SIG-M5 treated with dmso at 0.1 percent for 504 hours (cell line): Measurements from ENCODE around the gene ACACA.

Experiments
- DNase-seq: peaks from one replicate; lab custom pipeline; 2025; ENCODE audit not compliant: unreplicated experiment; lab: John Stamatoyannopoulos, UW

Gene ACACA

DNA sequence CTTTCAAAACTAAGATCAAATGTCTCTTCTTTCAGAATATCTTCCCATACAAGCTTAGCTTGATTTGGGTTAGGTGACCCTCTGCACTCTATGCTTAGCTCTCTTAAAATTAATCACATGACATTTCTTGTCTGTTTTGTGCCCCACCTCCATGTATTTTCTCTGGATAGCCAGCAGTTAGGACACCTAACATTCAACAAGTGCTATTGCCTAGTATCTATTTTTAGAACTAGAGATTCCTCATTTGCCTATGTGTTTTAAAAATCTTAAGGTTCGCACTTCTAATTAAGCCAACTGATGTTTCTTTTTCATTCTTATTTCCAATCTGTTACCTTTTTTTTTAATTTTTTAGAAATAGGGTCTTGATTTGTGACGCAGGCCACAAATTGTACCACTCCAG lies 160.6 kb downstream of the ACACA start:
- no peak for DNase-seq

DNA sequence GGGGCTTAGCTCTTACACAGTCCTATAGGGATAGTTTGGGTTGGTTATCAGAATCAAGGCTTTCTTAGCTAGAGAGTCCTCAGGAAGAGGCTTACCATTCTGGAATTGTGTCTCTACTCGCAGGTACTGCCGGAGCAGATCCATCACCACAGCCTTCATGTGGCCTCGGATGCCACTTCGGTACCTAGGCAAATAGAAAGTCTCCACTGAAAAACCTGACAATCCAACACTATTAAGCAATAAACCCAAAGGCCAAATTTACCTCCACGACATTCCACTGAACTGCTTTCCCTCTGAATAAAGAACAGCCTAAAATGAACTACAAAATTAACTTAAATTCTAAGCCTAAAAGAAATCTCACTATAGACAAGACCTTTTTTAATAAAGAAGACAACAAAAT lies 166.3 kb downstream of the ACACA start:
- no peak for DNase-seq

DNA sequence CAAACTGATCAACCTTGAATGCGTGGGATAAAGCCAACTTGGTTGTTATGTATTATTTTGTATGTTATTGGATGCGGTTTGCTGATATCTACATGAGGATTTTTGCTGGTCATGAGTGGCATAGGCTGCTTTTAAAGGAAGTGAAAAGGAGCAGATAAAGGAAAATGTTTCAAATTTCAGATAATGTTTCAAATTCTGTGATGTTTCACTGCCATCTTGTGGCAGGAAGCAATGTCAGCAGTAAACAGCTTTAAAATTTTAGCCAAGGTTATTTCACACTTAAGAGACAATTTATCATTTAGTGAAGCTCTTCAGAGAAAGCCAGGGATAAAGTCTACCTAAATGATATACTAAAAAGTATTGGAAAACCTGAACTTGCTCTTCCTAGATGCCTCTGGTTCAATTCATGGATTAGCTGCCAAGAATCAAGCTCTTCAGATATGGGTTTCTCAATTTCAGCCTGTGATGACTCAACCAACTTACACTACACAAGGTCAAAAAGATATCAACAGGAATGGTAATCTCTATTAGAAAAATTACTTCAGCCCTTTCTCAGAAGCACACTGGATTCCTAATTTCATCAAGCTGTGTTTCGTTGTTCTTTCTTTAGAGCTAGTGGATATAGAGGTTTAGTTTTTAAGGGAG lies 166.8 kb downstream of the ACACA start:
- DNase-seq = peak; percentile 50

DNA sequence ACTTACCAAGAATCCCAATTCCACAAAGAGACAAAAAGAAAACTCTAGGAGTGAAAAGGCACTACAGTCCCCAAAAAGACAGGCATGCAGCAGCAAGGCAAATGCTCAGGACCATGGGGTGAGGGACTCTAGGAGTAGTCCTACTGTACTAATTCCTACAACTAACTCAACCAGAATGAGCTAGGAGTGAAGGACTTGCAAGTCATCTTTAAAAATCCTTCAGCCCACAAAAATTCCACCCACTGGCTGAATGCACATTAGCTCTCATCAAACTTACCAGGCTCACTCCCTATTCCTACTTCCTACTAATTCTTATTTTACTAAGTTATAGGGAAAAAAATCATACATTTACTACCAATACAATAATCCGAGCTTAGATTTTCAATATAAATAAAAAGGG lies 172.5 kb downstream of the ACACA start:
- DNase-seq = no peak

GRCh38 chr17:37233036-37233435 lies 173.6 kb downstream of the ACACA start:
- no peak for DNase-seq

DNA sequence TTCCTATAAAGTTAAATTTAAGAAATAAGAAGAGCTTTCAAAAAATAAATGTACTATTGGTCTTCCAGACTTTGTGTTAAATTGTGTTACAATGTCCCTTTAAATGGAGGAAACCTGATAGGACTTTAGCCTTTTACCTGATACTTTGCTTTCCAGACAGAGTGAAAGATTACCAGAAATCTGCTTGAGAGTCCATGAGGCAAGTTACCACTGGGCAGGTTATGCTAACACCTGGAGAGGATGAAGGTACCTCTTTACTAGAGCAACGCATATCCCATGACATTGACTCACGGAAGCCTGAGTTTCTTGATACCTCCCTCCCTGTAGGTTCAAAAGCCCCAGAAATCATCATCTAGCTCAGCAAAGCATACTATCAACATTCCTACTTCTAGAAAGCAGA lies 174.7 kb downstream of the ACACA start:
- no peak for DNase-seq

- DNase-seq = no peak
Observed at GRCh38 chr17:37230633-37231032, 176.0 kb downstream of the ACACA start.

GRCh38 chr17:37225465-37225864 lies 181.2 kb downstream of the ACACA start:
- DNase-seq = no peak

DNA sequence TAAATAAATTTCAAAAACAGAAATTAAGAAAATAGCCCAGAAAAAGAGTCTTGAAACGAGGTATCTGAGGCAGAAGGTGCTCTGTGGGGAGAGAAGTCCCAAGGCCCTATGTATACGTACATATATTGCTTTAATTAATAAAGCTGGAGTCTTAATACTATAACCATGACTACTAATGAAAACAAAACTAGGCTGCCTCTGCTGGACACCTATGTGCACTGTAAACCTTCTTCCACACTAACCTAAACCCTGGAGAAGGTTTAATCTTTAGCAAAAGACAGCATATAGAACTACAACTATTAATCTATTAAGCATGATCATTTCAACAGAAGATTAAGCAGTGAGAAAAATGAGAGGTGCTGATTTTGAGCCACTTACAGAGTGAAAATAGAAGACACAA lies 184.8 kb downstream of the ACACA start:
- no peak for DNase-seq

DNA sequence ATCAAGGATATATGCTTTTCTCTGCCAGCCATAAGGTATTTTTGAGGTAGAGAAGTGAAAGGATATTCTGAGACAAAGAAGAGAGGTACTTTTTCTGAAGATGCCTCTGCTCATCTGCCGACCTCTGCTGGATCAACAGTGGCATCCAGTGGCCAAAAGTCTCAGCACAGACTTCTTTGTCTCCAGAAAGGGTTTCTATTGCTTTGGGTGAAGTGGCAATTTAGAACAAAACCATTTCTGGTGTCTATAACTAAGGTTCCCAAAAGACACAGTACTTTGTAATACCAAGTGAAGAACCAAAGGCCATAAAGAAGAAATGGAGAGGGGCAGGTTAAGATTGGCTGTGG lies 186.1 kb downstream of the ACACA start:
- DNase-seq = no peak

GRCh38 chr17:37219876-37220606 lies 186.6 kb downstream of the ACACA start:
- DNase-seq = no peak

- no peak for DNase-seq
Observed at GRCh38 chr17:37218849-37219248, 187.8 kb downstream of the ACACA start.

DNA sequence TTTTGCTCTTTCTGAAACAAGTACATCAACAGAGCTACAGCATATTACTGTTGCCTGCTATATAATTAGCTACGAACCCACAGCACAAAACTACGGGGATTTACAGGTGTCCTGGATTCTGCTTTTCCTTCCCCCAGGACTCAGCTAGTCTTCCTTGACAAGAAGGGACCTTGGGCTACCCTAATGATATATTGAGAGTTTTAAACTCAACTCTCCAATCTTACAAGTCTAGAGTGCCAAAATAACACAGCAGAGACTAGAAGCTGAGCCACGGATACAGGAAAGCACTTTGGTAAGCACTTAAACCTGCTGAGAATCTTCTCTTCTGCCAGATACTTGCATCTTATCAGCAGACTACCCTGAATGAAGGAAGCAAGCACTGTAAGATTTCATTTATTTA lies 192.2 kb downstream of the ACACA start:
- no peak for DNase-seq

GRCh38 chr17:37213927-37214326 lies 192.7 kb downstream of the ACACA start:
- no peak for DNase-seq

DNA sequence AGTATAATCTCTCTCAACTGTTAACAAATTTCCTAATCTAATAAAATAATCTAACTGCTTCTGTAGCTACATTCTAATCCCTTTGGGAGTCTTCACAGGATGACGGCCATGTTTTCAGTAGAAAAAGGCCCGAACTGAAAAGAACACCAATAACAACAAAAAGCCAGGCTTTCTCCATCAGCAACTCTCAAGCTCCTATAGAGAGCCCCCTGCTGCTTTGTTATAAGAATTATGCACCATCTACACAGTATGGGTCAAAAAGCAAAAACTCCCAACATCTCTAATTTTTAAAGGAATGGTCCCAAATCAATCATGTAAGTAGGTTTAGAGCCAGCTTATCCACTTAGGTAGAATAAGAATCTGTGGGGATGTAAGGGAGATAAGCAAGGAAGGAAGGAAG lies 194.5 kb downstream of the ACACA start:
- no peak for DNase-seq

DNA sequence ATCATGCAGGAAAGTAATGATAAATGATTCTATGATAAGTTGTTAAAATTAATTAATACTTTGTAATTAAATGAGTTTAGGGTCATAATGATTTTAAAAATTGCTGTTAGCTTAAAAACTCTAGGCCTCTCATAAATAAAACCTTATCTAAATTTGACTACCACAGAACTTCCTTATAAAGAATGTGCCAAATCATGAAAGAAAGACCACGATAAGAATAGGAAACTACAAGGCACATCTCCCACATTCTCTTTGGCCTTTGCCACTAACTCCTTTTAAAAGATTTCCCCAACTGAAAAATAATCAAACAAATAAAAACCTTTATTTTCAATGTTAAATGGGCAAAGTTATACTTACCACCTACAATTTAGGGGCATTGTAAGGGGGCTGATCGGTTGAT lies 195.5 kb downstream of the ACACA start:
- DNase-seq = no peak

DNA sequence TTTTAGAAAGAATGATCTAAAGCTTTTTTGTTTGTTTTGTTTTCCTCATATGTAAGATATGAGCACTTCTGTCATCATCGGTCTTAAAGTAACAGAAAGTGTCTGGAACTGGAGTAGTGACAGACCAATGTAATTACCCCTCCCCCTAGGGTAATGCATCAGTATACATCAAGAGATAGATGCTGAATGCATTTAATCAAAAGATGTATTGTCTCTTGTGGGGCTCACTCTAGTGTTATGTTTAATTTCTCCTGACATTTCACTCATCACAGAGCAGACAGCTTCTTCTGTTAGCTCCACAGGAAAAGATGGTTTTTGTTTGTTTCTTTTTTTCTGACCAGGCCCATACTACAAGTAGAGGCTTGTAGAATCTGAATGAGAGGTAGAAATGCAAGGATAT lies 199.5 kb downstream of the ACACA start:
- DNase-seq = no peak

DNA sequence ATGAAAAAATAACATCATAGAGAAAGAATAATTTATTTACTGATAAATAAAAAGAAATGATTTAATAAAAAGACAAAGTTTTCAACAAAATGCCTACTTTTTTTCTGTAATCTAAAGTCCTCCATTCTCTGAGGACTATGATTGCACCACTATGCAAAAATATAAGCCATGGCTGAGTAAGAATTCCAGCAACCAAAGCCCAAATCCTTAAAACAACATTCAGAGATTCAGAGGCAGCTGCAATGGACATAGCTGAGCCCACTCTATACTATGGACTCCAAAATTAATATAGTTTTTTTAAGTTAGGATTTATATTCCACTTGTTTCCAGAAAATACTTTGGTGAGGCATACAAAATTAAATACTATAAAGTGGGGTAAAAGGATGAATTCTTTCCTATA lies 200.3 kb downstream of the ACACA start:
- DNase-seq = no peak

- no peak for DNase-seq
Observed at GRCh38 chr17:37200497-37200896, 206.1 kb downstream of the ACACA start.

GRCh38 chr17:37197336-37197735 lies 209.3 kb downstream of the ACACA start:
- DNase-seq = peak; percentile 15

GRCh38 chr17:37194208-37194607 lies 212.4 kb downstream of the ACACA start:
- DNase-seq = no peak

DNA sequence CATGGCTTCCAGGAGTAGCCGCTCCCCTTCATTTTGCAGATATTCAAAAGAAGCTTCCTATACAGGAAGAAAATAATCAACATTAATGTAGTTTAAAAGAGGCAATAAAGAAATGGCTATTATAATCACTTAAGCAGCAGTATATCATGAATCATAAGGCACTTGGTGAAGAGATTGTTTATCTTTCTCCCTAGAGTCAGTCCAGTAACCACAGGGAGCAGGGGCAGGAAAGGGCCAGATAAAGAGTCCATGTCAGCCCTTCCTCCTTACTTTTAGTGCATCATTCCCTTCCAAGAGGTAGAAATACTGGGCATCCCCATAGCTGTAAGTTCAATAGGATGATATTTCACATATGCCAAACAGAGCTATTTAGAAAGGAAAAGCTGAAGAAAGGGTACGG lies 215.4 kb downstream of the ACACA start:
- DNase-seq = no peak

DNA sequence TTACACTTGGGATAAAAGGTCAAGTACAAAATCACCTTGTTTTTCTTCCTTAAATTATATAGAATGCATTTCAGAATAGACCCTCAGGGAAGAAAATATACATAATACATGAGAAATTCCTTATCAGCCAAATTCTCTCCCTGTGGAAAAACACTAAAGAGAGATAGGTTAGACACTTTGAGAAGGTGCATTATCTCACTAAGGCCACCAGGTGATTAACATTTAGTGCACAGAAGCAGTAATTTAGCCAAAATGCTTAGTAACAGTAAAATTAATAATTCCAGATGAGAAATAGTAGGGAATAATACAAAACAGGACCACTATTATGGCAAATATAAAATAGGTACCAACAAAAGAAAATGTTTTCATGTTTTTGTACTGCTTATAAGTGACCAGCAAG lies 216.1 kb downstream of the ACACA start:
- no peak for DNase-seq
